ENCODE results near the gene CCDC24.

DNA sequence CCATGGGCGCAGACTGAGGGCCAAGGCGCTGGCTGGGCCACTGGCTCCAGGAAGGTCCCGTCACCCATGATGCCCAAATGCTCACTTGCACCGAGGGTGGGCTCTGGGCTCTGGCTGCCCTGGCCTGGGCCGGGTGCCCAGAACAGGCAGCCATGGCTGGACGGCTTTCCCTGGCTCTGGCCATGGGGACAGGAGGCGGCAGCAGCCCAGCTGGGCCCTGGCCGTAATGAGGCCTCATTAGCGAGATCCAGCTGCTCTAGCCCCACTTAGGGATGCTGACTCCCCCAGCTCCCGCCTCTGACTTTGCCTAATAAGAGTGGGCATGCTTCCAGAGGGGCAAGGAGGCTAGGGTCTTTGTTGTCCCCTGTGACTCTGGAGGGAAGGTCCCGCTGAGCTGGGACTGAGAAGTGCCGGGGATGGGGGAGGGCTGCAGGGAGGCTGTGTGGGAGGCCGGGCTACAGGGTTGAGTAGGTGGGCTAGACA is 28.1 kb downstream of the CCDC24 start:
- TF ChIP-seq EZH2 (IDR thresholded peaks at IDR 0.05), result no peak
- no peak for TF ChIP-seq POLR2AphosphoS5 (IDR thresholded peaks at IDR 0.05; ENCODE audit: borderline replicate concordance, low read depth, low read length)
- no peak for TF ChIP-seq FOXP2 (optimal IDR thresholded peaks at IDR 0.05; ENCODE audit: control extremely low read depth, extremely low read length, insufficient read depth)

Data from SK-N-MC (cell line).